Memory B cell (primary cell): Measurements from ENCODE around the gene SNX13.
A peak's percentile ranks its signal among the peaks of the same experiment; 100 is the strongest.

Experiments used
- ATAC-seq: fragments of 150-1000 bp; cut with Tn5 transposase; 2 replicates; pipeline ENCODE4 v1.10.0; 2021; ENCODE audit warnings: low read depth, mild to moderate bottlenecking, moderate library complexity
- DNase-seq, 2 donors: peaks; one replicate each; pipeline ENCODE4 v3.0.0; 2022; ENCODE audit warnings: low spot score in 2 of 2
- H3K27ac Mint-ChIP-seq: one replicate; pipeline ENCODE4 v1.8.0; 2022; ENCODE audit warnings: mild to moderate bottlenecking, moderate library complexity, mixed read lengths
- H3K27me3 Mint-ChIP-seq: one replicate; pipeline ENCODE4 v1.8.0; 2022; ENCODE audit warnings: mixed read lengths
- H3K36me3 Mint-ChIP-seq: one replicate; pipeline ENCODE4 v1.8.0; 2022; ENCODE audit warnings: mild to moderate bottlenecking, mixed read lengths
- H3K4me1 Mint-ChIP-seq: one replicate; pipeline ENCODE4 v1.8.0; 2022; ENCODE audit warnings: mixed read lengths
- H3K4me3 Mint-ChIP-seq: one replicate; pipeline ENCODE4 v1.8.0; 2022; ENCODE audit warnings: mild to moderate bottlenecking, moderate library complexity, mixed read lengths
- H3K9me3 Mint-ChIP-seq: one replicate; pipeline ENCODE4 v1.8.0; 2022; ENCODE audit warnings: mixed read lengths

The SNX13 gene

DNA sequence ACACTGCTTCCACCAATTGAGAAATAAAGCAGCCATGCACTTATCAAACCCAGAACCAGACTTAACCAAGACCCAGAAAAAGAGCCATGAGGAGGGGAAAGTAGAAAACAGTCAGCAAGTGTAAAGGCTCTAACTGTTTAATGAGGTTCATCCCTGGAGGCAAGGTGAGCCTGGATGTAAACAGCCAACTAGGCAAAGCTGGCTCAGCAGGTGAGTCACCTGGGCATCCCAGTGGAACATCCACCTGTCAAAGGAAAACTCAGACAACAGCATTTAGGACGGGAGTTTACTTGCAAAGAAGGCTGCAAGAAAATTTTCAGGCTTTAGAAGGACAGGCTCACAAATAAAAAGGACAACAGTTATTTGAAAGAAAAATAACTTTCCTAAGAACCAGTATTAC, 153.0 kb downstream of the SNX13 start:
- peaks cover 5% of the 10 kb centered on the region for H3K36me3 Mint-ChIP-seq
- peak overlapping the region; percentile 21 for H3K27ac Mint-ChIP-seq
- ATAC-seq (no peak), DNase-seq (no peak)
- H3K27me3 Mint-ChIP-seq: no peaks in the 10 kb centered on the region
- H3K4me1 Mint-ChIP-seq: no peaks in the 10 kb centered on the region
- H3K4me3 Mint-ChIP-seq: no peak overlapping the region
- no peaks in the 10 kb centered on the region for H3K9me3 Mint-ChIP-seq

DNA sequence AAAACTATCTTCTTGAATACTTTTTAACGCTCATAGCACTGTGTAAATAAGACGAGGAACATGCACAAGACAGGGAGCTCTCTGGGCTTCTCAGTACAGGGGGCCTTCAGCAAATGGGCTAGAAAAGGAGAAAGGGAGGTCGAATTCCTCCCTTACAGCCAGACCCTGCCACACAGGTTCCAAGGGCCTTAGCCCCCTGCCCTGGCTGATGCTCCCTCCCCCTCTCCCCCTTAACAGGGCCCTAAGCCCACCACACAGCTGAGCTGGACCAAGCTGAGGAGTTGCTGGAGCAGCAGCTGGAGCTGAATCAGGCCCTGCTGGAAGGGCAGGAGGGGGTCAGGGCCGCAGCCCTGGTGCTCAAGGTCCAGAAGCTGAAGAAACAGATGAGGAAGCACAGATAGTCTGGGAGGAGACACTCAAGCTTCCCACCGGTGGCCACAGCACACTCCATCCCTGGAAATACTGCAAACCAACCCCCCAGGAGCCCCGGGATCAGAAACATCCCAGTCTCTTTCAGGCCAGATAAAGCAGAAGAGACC, 153.9 kb downstream of the SNX13 start:
- ATAC-seq: no peak
- H3K9me3 Mint-ChIP-seq: no peaks in the 10 kb centered on the region
- DNase-seq: no peak
- H3K27ac Mint-ChIP-seq: no peak overlapping the region
- H3K4me3 Mint-ChIP-seq: no peak overlapping the region
- H3K4me1 Mint-ChIP-seq: no peaks in the 10 kb centered on the region
- H3K27me3 Mint-ChIP-seq: no peaks in the 10 kb centered on the region
- H3K36me3 Mint-ChIP-seq: peaks cover 5% of the 10 kb centered on the region

DNA sequence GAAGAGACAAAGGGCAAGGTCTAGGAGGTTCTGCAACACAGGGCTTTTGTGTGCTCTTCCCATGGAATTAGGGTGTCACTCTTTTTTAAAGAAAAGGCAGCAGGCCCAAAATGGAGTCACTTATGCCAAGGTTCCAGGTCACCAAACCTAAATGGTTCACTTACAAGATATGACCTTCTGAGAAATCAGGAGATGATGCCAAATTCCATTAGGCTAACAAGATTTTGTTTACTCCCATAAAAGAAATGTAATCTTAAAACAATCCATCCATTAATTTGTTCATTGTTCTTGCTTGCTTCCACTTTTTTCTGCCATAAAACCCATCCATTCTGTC, 158.1 kb downstream of the SNX13 start:
- Mint-ChIP-seq H3K4me3 (no peak overlapping the region), H3K36me3 (no peaks in the 10 kb centered on the region), H3K27me3 (no peaks in the 10 kb centered on the region), H3K4me1 (no peaks in the 10 kb centered on the region), H3K9me3 (no peaks in the 10 kb centered on the region), H3K27ac (no peak overlapping the region)
- no peak for ATAC-seq
- DNase-seq: no peak

DNA sequence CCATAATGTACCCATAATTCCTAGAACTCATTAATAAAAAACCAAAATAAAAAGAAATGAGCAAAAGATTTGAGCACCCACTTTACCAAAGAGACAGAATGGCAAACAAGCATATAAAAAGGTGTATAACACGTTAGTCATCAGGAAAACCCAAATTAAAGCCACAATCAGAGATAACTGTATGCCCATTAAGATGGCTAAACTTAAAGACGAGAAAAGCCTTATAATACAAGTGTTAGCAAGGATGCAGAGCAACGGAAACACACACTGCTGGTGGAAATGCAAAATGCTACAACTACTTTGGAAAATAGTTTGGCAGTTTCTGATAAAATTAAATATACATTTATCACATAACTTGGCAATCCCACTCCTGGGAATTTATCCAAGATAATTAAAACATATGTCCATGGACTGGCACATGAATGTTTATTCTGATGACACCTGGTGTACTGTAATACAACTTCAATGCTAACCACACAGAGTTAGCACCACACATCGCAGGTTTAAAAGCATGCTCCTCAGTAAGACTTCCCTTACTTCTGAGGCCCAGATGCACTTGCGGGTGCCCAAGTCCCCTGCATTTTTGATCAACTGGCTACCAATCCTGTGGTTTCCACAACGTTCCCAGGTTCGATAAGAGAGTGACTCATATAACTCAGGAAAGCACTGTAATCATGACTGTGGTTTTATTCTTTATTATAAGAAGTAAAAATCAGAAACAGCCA, 158.6 kb downstream of the SNX13 start:
- no peaks in the 10 kb centered on the region for H3K27me3 Mint-ChIP-seq
- H3K9me3 Mint-ChIP-seq: no peaks in the 10 kb centered on the region
- ATAC-seq: no peak
- no peak overlapping the region for H3K4me3 Mint-ChIP-seq
- no peak overlapping the region for H3K27ac Mint-ChIP-seq
- H3K36me3 Mint-ChIP-seq: no peaks in the 10 kb centered on the region
- H3K4me1 Mint-ChIP-seq: no peaks in the 10 kb centered on the region
- no peak for DNase-seq

DNA sequence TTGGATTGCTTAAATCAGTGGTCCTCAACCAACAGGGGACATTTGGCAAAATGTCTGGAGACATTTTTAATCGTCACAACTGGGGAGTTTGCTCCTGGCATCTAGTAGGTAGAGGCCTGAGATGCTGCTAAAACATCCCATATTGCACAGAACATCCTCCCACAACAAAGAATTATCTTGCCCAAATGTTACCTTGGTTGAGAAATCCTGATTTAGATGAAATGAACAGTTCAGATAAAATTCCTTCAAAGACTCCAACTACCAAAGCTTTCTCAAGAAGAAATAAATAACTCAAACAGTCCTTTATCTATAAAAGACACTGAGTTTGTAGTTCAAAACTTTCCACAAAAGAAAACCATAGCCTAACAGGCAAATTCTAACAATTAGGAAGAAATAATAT, 160.9 kb downstream of the SNX13 start:
- DNase-seq: no peak
- Mint-ChIP-seq H3K36me3 (no peaks in the 10 kb centered on the region), H3K4me3 (no peak overlapping the region), H3K9me3 (no peaks in the 10 kb centered on the region), H3K4me1 (no peaks in the 10 kb centered on the region), H3K27ac (no peak overlapping the region), H3K27me3 (no peaks in the 10 kb centered on the region)
- ATAC-seq: no peak

DNA sequence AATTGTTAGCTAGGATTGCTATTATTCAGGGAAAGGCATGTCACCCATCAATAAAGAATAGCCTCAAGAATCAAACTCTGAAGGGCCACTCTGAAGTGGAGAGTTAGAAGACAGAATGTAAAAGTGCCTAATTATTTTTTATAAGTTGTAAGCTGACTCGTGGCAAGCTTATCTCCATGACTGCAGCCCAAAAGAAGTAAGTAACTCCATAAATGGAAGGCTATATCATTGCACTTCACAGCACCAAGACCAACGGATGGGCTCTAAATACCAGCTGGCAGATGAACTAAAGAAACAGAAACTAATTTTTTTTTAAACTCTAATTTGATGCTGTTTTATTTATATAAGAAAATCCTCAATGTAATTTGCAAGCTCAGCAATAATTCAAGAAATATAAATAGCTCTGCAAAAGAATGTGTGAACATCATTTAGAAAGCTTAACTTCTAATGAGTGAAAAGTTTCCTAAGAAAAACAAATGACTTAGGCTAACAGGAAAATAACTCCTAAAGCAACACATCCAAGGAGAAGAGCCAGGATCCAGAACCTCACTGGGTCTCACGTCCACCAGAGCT, 165.5 kb downstream of the SNX13 start:
- Mint-ChIP-seq H3K4me1 (peaks cover 11% of the 10 kb centered on the region), H3K4me3 (no peak overlapping the region), H3K9me3 (no peaks in the 10 kb centered on the region), H3K36me3 (no peaks in the 10 kb centered on the region), H3K27me3 (no peaks in the 10 kb centered on the region), H3K27ac (no peak overlapping the region)
- DNase-seq (no peak), ATAC-seq (no peak)

DNA sequence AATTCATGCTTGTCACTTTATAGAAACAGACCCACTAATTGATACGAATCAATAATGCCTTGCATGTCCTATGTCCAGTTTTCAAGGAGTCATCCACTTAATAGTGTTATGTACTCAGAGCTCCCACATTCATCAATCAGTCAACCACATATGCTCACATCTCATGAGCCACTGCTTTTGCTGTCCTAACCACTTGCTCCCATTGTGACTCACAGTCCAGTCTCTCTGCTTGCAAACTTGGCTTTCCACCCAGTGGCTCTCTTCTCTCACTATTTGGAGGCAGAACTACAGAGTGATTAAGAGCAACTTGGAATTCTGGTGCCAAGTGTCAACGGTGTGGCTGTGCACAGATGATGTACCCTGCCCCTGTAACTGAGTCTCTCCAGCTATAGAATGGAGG, 166.0 kb downstream of the SNX13 start:
- peaks cover 13% of the 10 kb centered on the region for H3K4me1 Mint-ChIP-seq
- no peaks in the 10 kb centered on the region for H3K27me3 Mint-ChIP-seq
- ATAC-seq (no peak), DNase-seq (no peak)
- H3K4me3 Mint-ChIP-seq: no peak overlapping the region
- H3K27ac Mint-ChIP-seq: no peak overlapping the region
- no peaks in the 10 kb centered on the region for H3K9me3 Mint-ChIP-seq
- H3K36me3 Mint-ChIP-seq: no peaks in the 10 kb centered on the region

DNA sequence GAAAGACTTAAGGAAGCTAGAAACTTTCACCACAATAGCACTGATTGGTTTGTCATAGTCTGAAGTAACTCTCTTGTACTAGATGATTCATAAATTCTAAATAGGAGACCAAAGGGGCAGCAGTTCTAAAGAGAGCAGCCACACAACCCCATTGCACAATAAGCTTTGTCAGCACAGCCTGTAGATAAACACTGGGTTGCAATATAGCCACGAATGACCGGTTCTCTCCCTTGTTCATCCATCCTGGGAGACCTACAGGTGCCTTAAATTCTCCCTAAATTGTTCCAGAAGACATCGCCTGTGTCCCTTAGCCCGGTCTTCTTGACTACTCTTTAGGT, 167.0 kb downstream of the SNX13 start:
- no peak for DNase-seq
- peaks cover 13% of the 10 kb centered on the region for H3K4me1 Mint-ChIP-seq

DNA sequence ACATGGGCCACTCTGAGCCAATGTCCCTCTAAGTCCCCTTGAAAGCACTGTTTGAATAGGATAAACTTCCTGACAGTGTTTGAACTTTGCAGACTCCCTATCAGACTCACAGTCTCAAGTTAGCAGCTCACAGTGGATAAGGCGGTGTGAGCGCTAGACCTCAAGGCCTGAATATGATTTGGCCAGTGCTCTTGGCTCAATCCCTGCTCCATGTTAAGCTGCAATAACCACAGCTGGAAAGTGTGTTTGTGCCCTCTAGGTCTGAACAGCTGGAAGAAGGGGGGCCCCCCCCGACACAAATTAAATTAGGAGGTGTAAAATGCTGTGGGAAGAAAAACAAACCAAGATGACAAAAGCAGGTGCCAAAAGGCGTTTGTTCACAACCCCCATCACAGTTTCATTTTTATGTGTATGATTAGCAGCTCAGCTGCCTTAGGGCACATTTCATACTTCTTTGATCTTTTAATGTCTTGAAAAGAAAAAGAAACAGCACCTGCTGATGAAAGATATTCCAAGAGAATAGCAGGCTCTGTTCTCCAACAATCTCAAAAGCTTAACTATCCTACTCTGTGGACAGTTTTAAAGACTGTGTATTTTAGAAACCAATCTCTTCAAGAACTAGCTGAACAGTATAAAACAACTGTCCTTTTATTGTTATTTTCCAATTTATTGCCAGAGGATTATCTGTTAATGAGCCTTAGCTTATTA, 167.6 kb downstream of the SNX13 start:
- H3K36me3 Mint-ChIP-seq: no peaks in the 10 kb centered on the region
- no peak for ATAC-seq
- DNase-seq: no peak
- H3K4me3 Mint-ChIP-seq: no peak overlapping the region
- peaks cover 13% of the 10 kb centered on the region for H3K4me1 Mint-ChIP-seq
- no peak overlapping the region for H3K27ac Mint-ChIP-seq
- no peaks in the 10 kb centered on the region for H3K27me3 Mint-ChIP-seq
- no peaks in the 10 kb centered on the region for H3K9me3 Mint-ChIP-seq

More for the DNA sequence above, 167.0 kb downstream of the SNX13 start:
- no peaks in the 10 kb centered on the region for H3K27me3 Mint-ChIP-seq
- H3K36me3 Mint-ChIP-seq: no peaks in the 10 kb centered on the region
- H3K4me3 Mint-ChIP-seq: no peak overlapping the region
- no peak for ATAC-seq
- no peaks in the 10 kb centered on the region for H3K9me3 Mint-ChIP-seq
- no peak overlapping the region for H3K27ac Mint-ChIP-seq

DNA sequence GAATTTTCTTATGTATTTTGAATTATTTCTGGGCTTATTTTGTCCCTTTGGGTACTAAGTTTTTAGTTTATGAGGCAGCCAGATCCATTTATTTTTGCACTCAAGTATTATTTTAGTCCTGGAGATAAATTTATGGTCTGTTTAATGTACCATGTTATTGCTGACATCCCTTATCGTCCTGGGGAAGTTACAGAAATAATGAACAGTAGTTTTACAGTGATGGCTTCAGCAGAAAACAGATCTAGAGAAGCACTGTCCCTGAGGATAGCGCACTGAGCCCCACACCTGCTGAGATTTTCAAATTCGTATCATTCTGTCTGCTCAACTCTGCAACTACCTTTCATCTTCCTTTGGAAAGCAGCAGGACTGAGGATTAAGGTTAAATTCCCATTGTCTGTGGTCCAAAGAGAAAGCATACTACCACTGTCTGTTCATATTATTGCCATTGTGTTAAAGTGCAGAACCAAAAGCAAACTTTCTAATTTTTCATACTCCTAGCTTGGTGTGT, 168.3 kb downstream of the SNX13 start:
- Mint-ChIP-seq H3K4me1 (peaks cover 13% of the 10 kb centered on the region), H3K36me3 (no peaks in the 10 kb centered on the region), H3K4me3 (no peak overlapping the region), H3K9me3 (peaks cover under 1% of the 10 kb centered on the region), H3K27me3 (no peaks in the 10 kb centered on the region), H3K27ac (no peak overlapping the region)
- ATAC-seq (no peak), DNase-seq (no peak)

DNA sequence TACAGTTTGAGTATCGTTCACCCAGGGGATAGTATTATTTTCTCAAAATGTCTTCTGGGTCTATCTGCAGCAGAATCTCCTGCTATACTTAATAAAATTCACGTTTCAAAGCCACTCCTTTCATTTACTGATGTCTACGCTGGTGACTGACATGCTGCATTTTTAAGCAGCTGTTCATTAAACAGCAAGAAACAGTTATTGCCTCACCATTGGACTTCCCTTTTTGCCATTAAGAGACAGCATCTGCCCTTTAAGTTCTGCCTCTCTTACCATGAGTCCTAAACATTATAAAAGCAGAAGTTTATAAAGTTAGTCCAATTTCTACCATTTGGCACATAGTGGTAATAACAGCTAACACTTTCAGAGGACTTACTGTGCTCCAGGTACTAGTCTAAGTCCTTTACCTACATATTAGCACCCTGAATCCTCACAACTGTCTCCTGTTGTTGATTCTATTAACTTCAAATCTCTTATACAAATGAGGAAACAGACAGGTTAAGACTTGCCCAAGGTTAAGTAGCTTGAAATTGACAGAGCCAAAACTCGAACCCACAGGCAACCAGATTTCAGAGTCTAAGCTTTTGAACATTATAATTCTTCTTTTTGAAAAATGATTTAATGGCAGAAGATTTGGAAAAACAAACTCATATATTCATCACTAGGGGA, 169.5 kb downstream of the SNX13 start:
- ATAC-seq (peak; percentile 85), DNase-seq (peak in 1 of 2 donors; percentile 9)
- Mint-ChIP-seq H3K27me3 (no peaks in the 10 kb centered on the region), H3K4me3 (no peak overlapping the region), H3K9me3 (peaks cover 7% of the 10 kb centered on the region), H3K27ac (no peak overlapping the region), H3K36me3 (peaks cover 5% of the 10 kb centered on the region), H3K4me1 (peaks cover 13% of the 10 kb centered on the region)

DNA sequence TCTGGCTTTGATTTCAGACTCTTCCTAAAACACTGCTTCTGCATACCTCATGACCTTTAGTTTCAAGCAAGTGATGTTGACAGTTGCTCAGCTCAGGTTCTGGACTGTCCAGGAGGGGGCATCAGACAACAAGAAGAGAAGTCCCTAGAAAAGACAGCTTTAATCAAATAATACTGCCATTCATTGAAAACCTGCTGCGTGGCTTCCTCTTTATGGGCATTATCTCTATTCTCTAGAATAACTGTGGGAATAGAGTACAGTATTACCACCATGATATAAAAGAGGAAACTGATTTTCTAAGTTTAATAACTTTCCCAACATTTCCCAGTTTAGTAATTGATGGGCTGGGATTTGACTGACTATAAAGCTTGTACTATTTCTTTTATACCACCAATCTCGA, 170.4 kb downstream of the SNX13 start:
- Mint-ChIP-seq H3K9me3 (peaks cover 7% of the 10 kb centered on the region), H3K27me3 (no peaks in the 10 kb centered on the region), H3K27ac (no peak overlapping the region), H3K4me1 (peaks cover 13% of the 10 kb centered on the region), H3K36me3 (peaks cover 9% of the 10 kb centered on the region), H3K4me3 (no peak overlapping the region)
- DNase-seq (peak in 1 of 2 donors; percentile 30), ATAC-seq (peak; percentile 65)

DNA sequence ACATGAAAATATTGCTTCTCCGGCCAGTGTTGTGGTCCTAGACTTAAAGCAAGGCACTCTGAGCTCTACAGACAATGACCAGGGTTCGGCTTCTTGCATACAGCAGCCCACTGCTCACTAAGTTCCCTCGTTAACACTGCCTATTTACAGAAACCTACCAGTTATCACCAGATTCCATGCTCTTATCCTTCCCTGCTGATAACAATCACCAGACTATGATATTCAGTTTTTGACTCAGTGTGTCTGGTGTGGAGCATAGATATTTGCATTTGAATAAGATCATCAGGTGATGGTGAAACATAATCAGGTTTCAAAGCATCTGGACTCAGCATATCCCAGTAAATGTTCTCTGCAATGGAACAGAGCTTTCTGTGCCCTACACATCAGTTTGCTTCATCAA, 182.3 kb downstream of the SNX13 start:
- no peaks in the 10 kb centered on the region for H3K27me3 Mint-ChIP-seq
- H3K4me1 Mint-ChIP-seq: no peaks in the 10 kb centered on the region
- no peak overlapping the region for H3K4me3 Mint-ChIP-seq
- DNase-seq (no peak), ATAC-seq (no peak)
- H3K36me3 Mint-ChIP-seq: peaks cover 9% of the 10 kb centered on the region
- peaks cover 3% of the 10 kb centered on the region for H3K9me3 Mint-ChIP-seq
- H3K27ac Mint-ChIP-seq: no peak overlapping the region

DNA sequence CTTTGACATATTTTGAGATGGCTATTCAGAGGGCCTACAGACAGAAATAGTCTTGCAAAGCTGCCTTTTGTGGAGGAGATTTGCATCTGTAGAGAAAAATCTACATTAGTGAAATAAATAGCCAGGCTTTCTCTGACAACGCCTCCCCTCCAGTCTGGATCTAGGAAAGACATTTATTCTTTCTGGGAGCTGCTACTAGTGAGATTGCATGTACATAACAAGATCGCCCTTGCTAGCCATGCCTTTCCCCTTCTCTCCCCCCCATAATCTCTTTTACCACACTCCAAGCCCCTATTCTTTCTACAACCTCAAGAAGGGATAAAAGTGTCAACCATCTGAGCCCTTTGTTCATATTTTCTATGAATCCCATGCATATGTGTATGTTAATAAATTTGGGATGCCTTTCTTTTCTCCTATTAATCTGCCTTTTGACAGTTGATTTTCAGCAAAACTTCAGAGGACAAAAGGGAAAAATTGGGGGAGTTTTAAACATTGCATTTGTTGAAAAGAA, 194.2 kb downstream of the SNX13 start:
- no peak for ATAC-seq
- DNase-seq: no peak
- H3K4me3 Mint-ChIP-seq: no peak overlapping the region
- no peak overlapping the region for H3K27ac Mint-ChIP-seq
- H3K9me3 Mint-ChIP-seq: no peaks in the 10 kb centered on the region
- no peaks in the 10 kb centered on the region for H3K4me1 Mint-ChIP-seq
- H3K36me3 Mint-ChIP-seq: no peaks in the 10 kb centered on the region
- H3K27me3 Mint-ChIP-seq: no peaks in the 10 kb centered on the region
